GM23338 (cell line): ENCODE data around the gene ACO2. TPM values are rescaled to one million over a fixed set of nuclear protein-coding genes. Genes with fewer than 3 reads are reported as not detected.
A peak's percentile ranks its signal among the peaks of the same experiment; 100 is the strongest.

Source experiments
- ATAC-seq: fragments of 200-7000 bp; cut with Tn5 transposase; 3 replicates; pipeline ENCODE4 v1.9.1; 2020
- DNase-seq: peaks from one replicate; pipeline ENCODE4 v3.0.0-alpha.2; 2015; ENCODE audit warnings: low spot score
- H2AFZ ChIP-seq: fragments of 200-600 bp; sonication (generic); 2 replicates; pipeline ENCODE4 v1.8.0; 2016; ENCODE audit warnings: antibody characterized with exemption, mild to moderate bottlenecking, moderate library complexity
- H3F3A ChIP-seq: fragments of 200-600 bp; sonication (generic); replicated peaks from 2 replicates; pipeline ENCODE4 v1.8.0; 2017; ENCODE audit warnings: antibody characterized with exemption, mixed run types, low read depth
- H3K27ac ChIP-seq: fragments of 200-600 bp; sonication (generic); 2 replicates; pipeline ENCODE4 v1.6.1; 2016; ENCODE audit warnings: low read depth
- H3K27me3 ChIP-seq: fragments of 200-600 bp; sonication (generic); 2 replicates; pipeline ENCODE4 v1.8.0; 2016; ENCODE audit warnings: mild to moderate bottlenecking, mixed run types, moderate library complexity; ENCODE audit not compliant: insufficient read depth
- H3K36me3 ChIP-seq: fragments of 200-600 bp; sonication (generic); 2 replicates; pipeline ENCODE4 v1.8.0; 2016; ENCODE audit warnings: mild to moderate bottlenecking; ENCODE audit not compliant: insufficient read depth
- H3K4me1 ChIP-seq: fragments of 200-600 bp; sonication (generic); 2 replicates; pipeline ENCODE4 v1.8.0; 2016; ENCODE audit warnings: mild to moderate bottlenecking, moderate library complexity; ENCODE audit not compliant: insufficient read depth
- H3K4me2 ChIP-seq: fragments of 200-600 bp; sonication (generic); 2 replicates; pipeline ENCODE4 v1.7.1; 2017; ENCODE audit warnings: mixed run types
- H3K4me3 ChIP-seq: fragments of 200-600 bp; sonication (generic); 2 replicates; pipeline ENCODE4 v1.6.1; 2016; ENCODE audit warnings: mixed run types
- H3K79me2 ChIP-seq: fragments of 200-600 bp; sonication (generic); replicated peaks from 2 replicates; pipeline ENCODE4 v1.8.0; 2017; ENCODE audit warnings: mild to moderate bottlenecking; ENCODE audit not compliant: insufficient read depth
- H3K9me2 ChIP-seq: fragments of 200-600 bp; sonication (generic); 2 replicates; pipeline ENCODE4 v1.8.0; 2017; ENCODE audit not compliant: insufficient read depth
- H4K20me1 ChIP-seq: fragments of 200-600 bp; sonication (generic); replicated peaks from 2 replicates; pipeline ENCODE4 v1.8.0; 2017; ENCODE audit warnings: mild to moderate bottlenecking; ENCODE audit not compliant: insufficient read depth
- H3K27ac Mint-ChIP-seq: 2 replicates; pipeline ENCODE4 v1.8.0; 2020; ENCODE audit warnings: inconsistent platforms, mild to moderate bottlenecking, moderate library complexity, mixed read lengths
- H3K27me3 Mint-ChIP-seq: 3 replicates; pipeline ENCODE4 v1.8.0; 2022; ENCODE audit warnings: low read depth, mild to moderate bottlenecking, moderate library complexity, mixed read lengths, inconsistent platforms; ENCODE audit not compliant: insufficient read depth, poor library complexity
- H3K36me3 Mint-ChIP-seq: 3 replicates; pipeline ENCODE4 v1.8.0; 2021; ENCODE audit warnings: low read depth, mild to moderate bottlenecking, inconsistent platforms, moderate library complexity, mixed read lengths
- H3K4me1 Mint-ChIP-seq: 3 replicates; pipeline ENCODE4 v1.8.0; 2020; ENCODE audit warnings: mild to moderate bottlenecking, inconsistent platforms, mixed read lengths
- H3K4me3 Mint-ChIP-seq: 3 replicates; pipeline ENCODE4 v1.8.0; 2021; ENCODE audit warnings: moderate library complexity, mild to moderate bottlenecking, inconsistent platforms, mixed read lengths
- H3K9me3 Mint-ChIP-seq: 3 replicates; pipeline ENCODE4 v1.8.0; 2020; ENCODE audit warnings: moderate library complexity, mild to moderate bottlenecking, inconsistent platforms, mixed read lengths
- CREB1 ChIP-seq: fragments of 250-450 bp; sonication (Bioruptor Pico); IDR thresholded peaks from 2 replicates; pipeline ENCODE4 v1.5.0; 2020; ENCODE audit warnings: low read depth, mild to moderate bottlenecking, moderate library complexity
- EZH2 ChIP-seq: fragments of 200-600 bp; sonication (generic); IDR thresholded peaks from one replicate; pipeline ENCODE4 v1.8.0; 2017; ENCODE audit warnings: antibody characterized with exemption, mild to moderate bottlenecking, low read depth; ENCODE audit not compliant: unreplicated experiment
- EZH2phosphoT487 ChIP-seq: fragments of 200-600 bp; sonication (generic); IDR thresholded peaks from one replicate; pipeline ENCODE4 v1.8.1; 2018; ENCODE audit warnings: antibody characterized with exemption; ENCODE audit not compliant: unreplicated experiment
- JUNB ChIP-seq: IDR thresholded peaks from one replicate; pipeline ENCODE4 v1.6.1; 2016; ENCODE audit warnings: antibody characterized with exemption; ENCODE audit not compliant: unreplicated experiment
- NANOG ChIP-seq: IDR thresholded peaks from 2 replicates; pipeline ENCODE4 v1.6.1; 2016; ENCODE audit warnings: antibody characterized with exemption, borderline replicate concordance
- POLR2AphosphoS5 ChIP-seq: IDR thresholded peaks from 2 replicates; pipeline ENCODE4 v1.6.1; 2016; ENCODE audit warnings: antibody characterized with exemption, low read depth
- polyA plus RNA-seq: library from polyadenylated mRNA; unstranded; fragments of >200 nt; fragmentation: Nextera tagmentation; extraction: Ambion mirVana; gene quantifications from 2 replicates; pipeline ENCODE4 v1.2.1, GENCODE V29; 2016
- total RNA-seq: library from RNA; depleted of rRNA; stranded (reverse); fragments of >200 nt; shearing (Covaris generic); gene quantifications from 2 replicates; pipeline ENCODE4 v1.2.3, GENCODE V29; 2014
- TF ChIP-seq, protein P1 (sequence below), 2 experiments: fragments of 200-600 bp in 1 of 2; sonication (generic) in 1 of 2; conservative IDR thresholded peaks; 2 replicates each; pipeline versions ENCODE4 v1.5.1 to v1.6.1; 2016 to 2017; ENCODE audit warnings: antibody characterized with exemption in 2 of 2, low read depth in 2 of 2, mild to moderate bottlenecking in 2 of 2, moderate library complexity in 1 of 2
- TF ChIP-seq, protein P2 (sequence below): IDR thresholded peaks from one replicate; pipeline ENCODE4 v1.6.1; 2018; ENCODE audit warnings: antibody characterized with exemption; ENCODE audit not compliant: unreplicated experiment
- TF ChIP-seq, protein P3 (sequence below): IDR thresholded peaks from 2 replicates; pipeline ENCODE4 v1.6.1; 2016; ENCODE audit warnings: antibody characterized with exemption

Gene ACO2
- total and polyA plus RNA-seq, 2 experiments from 2014 or later: 36.2 to 79.7 TPM

DNA sequence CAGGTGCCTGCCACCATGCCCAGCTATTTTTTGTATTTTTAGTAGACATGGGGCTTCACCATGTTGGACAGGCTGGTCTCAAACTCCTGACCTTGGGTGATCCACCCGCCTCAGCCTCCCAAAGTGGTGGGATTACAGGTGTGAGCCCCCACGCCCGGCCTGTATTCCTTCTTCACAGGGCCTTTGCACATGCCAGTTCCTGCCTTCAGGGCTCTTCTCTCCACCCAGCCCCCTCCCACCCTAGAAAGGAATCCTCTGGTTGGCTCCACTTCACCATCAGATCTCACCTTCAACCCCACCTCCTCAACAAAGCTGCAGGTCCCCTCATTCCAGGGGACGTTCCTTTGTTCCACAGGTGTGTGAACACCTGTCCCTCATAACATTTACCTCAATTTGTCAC lies 73.3 kb downstream of the ACO2 start:
- Mint-ChIP-seq H3K27ac (no peak overlapping the region; the same call in 1 of the 2 replicates), H3K36me3 (peaks cover 29% of the 10 kb centered on the region), H3K27me3 (peaks cover 9% of the 10 kb centered on the region), H3K4me3 (peak overlapping the region; percentile 96), H3K4me1 (peaks cover 25% of the 10 kb centered on the region), H3K9me3 (no peaks in the 10 kb centered on the region; the same call in 2 of the 3 replicates)
- Histone ChIP-seq H3K36me3 (no peaks in the 10 kb centered on the region), H3K79me2 (peaks cover 50% of the 10 kb centered on the region), H4K20me1 (peaks cover 7% of the 10 kb centered on the region), H3F3A (peaks cover 13% of the 10 kb centered on the region; the same call in 1 of the 2 replicates), H3K27ac (no peak overlapping the region), H3K4me2 (no peak overlapping the region), H3K9me2 (no peaks in the 10 kb centered on the region), H3K4me1 (peaks cover 7% of the 10 kb centered on the region; the same call in 1 of the 2 replicates), H3K4me3 (no peak overlapping the region), H2AFZ (no peak overlapping the region), H3K27me3 (no peaks in the 10 kb centered on the region)
- TF ChIP-seq EZH2 (no peak), POLR2AphosphoS5 (no peak), CREB1 (no peak), JUNB (no peak), EZH2phosphoT487 (no peak)
- TF ChIP-seq, protein P1, sequence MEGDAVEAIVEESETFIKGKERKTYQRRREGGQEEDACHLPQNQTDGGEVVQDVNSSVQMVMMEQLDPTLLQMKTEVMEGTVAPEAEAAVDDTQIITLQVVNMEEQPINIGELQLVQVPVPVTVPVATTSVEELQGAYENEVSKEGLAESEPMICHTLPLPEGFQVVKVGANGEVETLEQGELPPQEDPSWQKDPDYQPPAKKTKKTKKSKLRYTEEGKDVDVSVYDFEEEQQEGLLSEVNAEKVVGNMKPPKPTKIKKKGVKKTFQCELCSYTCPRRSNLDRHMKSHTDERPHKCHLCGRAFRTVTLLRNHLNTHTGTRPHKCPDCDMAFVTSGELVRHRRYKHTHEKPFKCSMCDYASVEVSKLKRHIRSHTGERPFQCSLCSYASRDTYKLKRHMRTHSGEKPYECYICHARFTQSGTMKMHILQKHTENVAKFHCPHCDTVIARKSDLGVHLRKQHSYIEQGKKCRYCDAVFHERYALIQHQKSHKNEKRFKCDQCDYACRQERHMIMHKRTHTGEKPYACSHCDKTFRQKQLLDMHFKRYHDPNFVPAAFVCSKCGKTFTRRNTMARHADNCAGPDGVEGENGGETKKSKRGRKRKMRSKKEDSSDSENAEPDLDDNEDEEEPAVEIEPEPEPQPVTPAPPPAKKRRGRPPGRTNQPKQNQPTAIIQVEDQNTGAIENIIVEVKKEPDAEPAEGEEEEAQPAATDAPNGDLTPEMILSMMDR (conservative IDR thresholded peaks at IDR 0.05; ENCODE audit: low read depth in 2 of 2): no peak
- no peak for ATAC-seq
- no peak for DNase-seq

DNA sequence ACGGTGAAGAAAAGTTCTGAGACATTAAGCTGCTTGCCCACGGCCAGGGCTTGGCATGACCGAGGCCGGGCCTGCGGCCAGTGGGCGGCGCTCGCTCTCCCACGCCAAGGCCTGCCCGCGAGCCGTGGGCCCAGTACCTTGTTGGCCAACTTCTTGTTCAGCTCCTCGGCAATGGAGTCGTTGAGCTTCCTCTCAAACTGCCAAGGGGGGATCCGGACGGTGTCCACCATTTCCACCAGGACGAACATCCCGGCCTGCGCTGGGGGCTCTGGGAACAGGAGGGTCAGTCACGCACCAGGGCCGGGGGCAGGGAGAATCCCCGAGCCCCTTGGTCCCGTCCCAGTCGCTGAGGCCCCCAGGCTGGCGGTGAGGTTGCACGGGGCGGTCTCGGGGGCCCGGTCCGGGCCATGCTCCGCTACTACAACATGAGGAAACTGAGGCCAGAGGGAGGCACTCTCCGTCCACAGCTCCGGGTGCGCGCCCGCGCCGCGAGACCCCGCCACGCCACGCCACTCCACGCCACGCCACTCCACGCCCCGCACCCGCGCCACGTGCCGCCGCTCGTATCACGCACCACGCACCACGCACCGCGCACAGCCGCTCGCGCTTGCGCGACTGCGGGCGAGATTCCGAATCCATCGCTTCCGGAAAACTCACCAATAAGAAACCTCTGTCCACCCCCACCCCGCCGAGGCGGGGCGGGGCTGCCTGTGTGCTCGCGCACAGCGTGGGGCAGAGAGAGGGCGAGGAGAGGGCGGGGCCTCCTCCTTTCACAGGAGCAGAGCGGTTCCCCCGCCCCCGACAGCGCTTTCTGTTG lies 75.1 kb downstream of the ACO2 start, which contains the start of gene POLR3H:
POLR3H (minus strand) TSS at position 617 of the 817 bp plus-strand sequence; CDS start at position 248, 369 bp downstream.
- Histone ChIP-seq H4K20me1 (peaks cover 4% of the 10 kb centered on the region), H3K4me3 (peak within 1 kb of the TSS; percentile 78), H3K4me1 (peaks cover 7% of the 10 kb centered on the region; the same call in 1 of the 2 replicates), H3K79me2 (peaks cover 44% of the 10 kb centered on the region), H3K27me3 (no peaks in the 10 kb centered on the region), H3F3A (0 out of 2 replicates have a peak, but pooled peaks cover 13% of the 10 kb centered on the region), H2AFZ (peak within 1 kb of the TSS; percentile 38), H3K4me2 (peak within 1 kb of the TSS; percentile 72), H3K9me2 (no peaks in the 10 kb centered on the region), H3K36me3 (no peaks in the 10 kb centered on the region), H3K27ac (peak within 1 kb of the TSS; percentile 69)
- no peaks in the 10 kb centered on the region; the same call in 2 of the 3 replicates for H3K9me3 Mint-ChIP-seq
- peaks cover 19% of the 10 kb centered on the region for H3K36me3 Mint-ChIP-seq
- H3K27ac Mint-ChIP-seq: peak within 1 kb of the TSS; percentile 95
- peak; percentile 99 for DNase-seq
- peaks cover 9% of the 10 kb centered on the region for H3K27me3 Mint-ChIP-seq
- peaks cover 21% of the 10 kb centered on the region for H3K4me1 Mint-ChIP-seq
- peak within 1 kb of the TSS; percentile 96 for H3K4me3 Mint-ChIP-seq
- ATAC-seq: peak; percentile 93
- TF ChIP-seq NANOG (no peak), EZH2 (no peak), CREB1 (peak; percentile 43; the same call in 1 of the 2 replicates)
- TF ChIP-seq, protein P1 (conservative IDR thresholded peaks at IDR 0.05; ENCODE audit: low read depth in 2 of 2): peak; percentile 55 to 75
- TF ChIP-seq, protein P2, sequence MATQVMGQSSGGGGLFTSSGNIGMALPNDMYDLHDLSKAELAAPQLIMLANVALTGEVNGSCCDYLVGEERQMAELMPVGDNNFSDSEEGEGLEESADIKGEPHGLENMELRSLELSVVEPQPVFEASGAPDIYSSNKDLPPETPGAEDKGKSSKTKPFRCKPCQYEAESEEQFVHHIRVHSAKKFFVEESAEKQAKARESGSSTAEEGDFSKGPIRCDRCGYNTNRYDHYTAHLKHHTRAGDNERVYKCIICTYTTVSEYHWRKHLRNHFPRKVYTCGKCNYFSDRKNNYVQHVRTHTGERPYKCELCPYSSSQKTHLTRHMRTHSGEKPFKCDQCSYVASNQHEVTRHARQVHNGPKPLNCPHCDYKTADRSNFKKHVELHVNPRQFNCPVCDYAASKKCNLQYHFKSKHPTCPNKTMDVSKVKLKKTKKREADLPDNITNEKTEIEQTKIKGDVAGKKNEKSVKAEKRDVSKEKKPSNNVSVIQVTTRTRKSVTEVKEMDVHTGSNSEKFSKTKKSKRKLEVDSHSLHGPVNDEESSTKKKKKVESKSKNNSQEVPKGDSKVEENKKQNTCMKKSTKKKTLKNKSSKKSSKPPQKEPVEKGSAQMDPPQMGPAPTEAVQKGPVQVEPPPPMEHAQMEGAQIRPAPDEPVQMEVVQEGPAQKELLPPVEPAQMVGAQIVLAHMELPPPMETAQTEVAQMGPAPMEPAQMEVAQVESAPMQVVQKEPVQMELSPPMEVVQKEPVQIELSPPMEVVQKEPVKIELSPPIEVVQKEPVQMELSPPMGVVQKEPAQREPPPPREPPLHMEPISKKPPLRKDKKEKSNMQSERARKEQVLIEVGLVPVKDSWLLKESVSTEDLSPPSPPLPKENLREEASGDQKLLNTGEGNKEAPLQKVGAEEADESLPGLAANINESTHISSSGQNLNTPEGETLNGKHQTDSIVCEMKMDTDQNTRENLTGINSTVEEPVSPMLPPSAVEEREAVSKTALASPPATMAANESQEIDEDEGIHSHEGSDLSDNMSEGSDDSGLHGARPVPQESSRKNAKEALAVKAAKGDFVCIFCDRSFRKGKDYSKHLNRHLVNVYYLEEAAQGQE: no peak
- TF ChIP-seq, protein P3, sequence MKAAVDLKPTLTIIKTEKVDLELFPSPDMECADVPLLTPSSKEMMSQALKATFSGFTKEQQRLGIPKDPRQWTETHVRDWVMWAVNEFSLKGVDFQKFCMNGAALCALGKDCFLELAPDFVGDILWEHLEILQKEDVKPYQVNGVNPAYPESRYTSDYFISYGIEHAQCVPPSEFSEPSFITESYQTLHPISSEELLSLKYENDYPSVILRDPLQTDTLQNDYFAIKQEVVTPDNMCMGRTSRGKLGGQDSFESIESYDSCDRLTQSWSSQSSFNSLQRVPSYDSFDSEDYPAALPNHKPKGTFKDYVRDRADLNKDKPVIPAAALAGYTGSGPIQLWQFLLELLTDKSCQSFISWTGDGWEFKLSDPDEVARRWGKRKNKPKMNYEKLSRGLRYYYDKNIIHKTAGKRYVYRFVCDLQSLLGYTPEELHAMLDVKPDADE: no peak
